Activated CD8-positive, alpha-beta T cell treated with anti-CD3 and anti-CD28 coated beads for 36 hours (primary cell): ENCODE measurements around the gene FBXO28. TPM values are rescaled to one million over a fixed set of nuclear protein-coding genes. Genes with fewer than 3 reads are reported as not detected.

Experiments used
- ATAC-seq: fragments of 200-7000 bp; cut with Tn5 transposase; one replicate; pipeline ENCODE4 v1.10.0; 2021; ENCODE audit warnings: mild to moderate bottlenecking, moderate library complexity
- CTCF ChIA-PET: fragments of 350-600 bp; sonication (Branson Sonifier 250); formaldehyde crosslinking; loops from one replicate; lab custom pipeline; 2021; ENCODE audit warnings: antibody characterized with exemption; lab: Charles Lee
- POLR2A ChIA-PET: fragments of 350-600 bp; sonication (Branson Sonifier 250); formaldehyde crosslinking; loops from one replicate; lab custom pipeline; 2021; ENCODE audit warnings: antibody characterized with exemption; lab: Charles Lee
- DNase-seq: peaks from one replicate; pipeline ENCODE4 v3.0.0-alpha.2; 2020
- H3K27ac Mint-ChIP-seq: one replicate; pipeline ENCODE4 v1.8.0; 2021; ENCODE audit warnings: mild to moderate bottlenecking, mixed read lengths
- H3K27me3 Mint-ChIP-seq: one replicate; pipeline ENCODE4 v1.8.0; 2021; ENCODE audit warnings: mixed read lengths
- H3K36me3 Mint-ChIP-seq: one replicate; pipeline ENCODE4 v1.8.0; 2021; ENCODE audit warnings: low read depth, mixed read lengths
- H3K4me1 Mint-ChIP-seq: one replicate; pipeline ENCODE4 v1.8.0; 2021; ENCODE audit warnings: low read depth, mixed read lengths
- H3K4me3 Mint-ChIP-seq: one replicate; pipeline ENCODE4 v1.8.0; 2021; ENCODE audit warnings: mild to moderate bottlenecking, moderate library complexity, mixed read lengths
- H3K9me3 Mint-ChIP-seq: one replicate; pipeline ENCODE4 v1.8.0; 2021; ENCODE audit warnings: mixed read lengths
- CTCF ChIP-seq: fragments of 200-600 bp; IDR thresholded peaks from one replicate; pipeline ENCODE4 v1.8.0; 2022; ENCODE audit warnings: antibody characterized with exemption, mild to moderate bottlenecking
- intact Hi-C: fragments of 100-400 bp; cut with micrococcal nuclease; formaldehyde crosslinking; loops from one replicate; pipeline ENCODE4 v1.10.0; 2022
- total RNA-seq, 2 experiments: library from RNA; stranded (reverse); gene quantifications; one replicate each; pipeline ENCODE4 v1.2.3, GENCODE V29; 2021

The FBXO28 gene
- total RNA-seq, 2 experiments from 2014 or later = 21.5 to 21.7 TPM

GRCh38 chr1:224159541-224159940, 45.6 kb downstream of the FBXO28 start:
- no peak overlapping the region for H3K4me3 Mint-ChIP-seq
- H3K9me3 Mint-ChIP-seq = no peaks in the 10 kb centered on the region
- intact Hi-C loops = no loop called here
- ATAC-seq (no peak), DNase-seq (no peak)
- POLR2A ChIA-PET = interaction anchor here (1.2 kb wide), 1 partner anchor 22 kb away, joined by 5 read pairs; no protein-coding TSS in a partner anchor
- no peaks in the 10 kb centered on the region for H3K4me1 Mint-ChIP-seq
- CTCF ChIA-PET = interaction anchor here (0.8 to 1.7 kb wide), 5 partner anchors 9 to 174 kb away, joined by 3 to 5 read pairs (median 3); no protein-coding TSS in a partner anchor
- no peak overlapping the region for H3K27ac Mint-ChIP-seq
- peaks cover 26% of the 10 kb centered on the region for H3K36me3 Mint-ChIP-seq
- no peak for TF ChIP-seq CTCF
- H3K27me3 Mint-ChIP-seq = no peaks in the 10 kb centered on the region

- Mint-ChIP-seq H3K4me3 (no peak overlapping the region), H3K36me3 (peaks cover 26% of the 10 kb centered on the region), H3K4me1 (no peaks in the 10 kb centered on the region), H3K27me3 (no peaks in the 10 kb centered on the region), H3K27ac (no peak overlapping the region), H3K9me3 (no peaks in the 10 kb centered on the region)
- ChIA-PET CTCF (interaction anchor here (1.6 kb wide), 1 partner anchor 9 kb away, joined by 3 read pairs; no protein-coding TSS in a partner anchor), POLR2A (no interaction called here)
- DNase-seq = no peak
- intact Hi-C loops = no loop called here
- TF ChIP-seq CTCF = no peak
- ATAC-seq = no peak
Observed at GRCh38 chr1:224160171-224160682, 46.3 kb downstream of the FBXO28 start.

- no peaks in the 10 kb centered on the region for H3K4me1 Mint-ChIP-seq
- intact Hi-C loops = no loop called here
- POLR2A ChIA-PET = interaction anchor here (0.7 kb wide), 1 partner anchor 19 kb away, joined by 3 read pairs; no protein-coding TSS in a partner anchor
- no peaks in the 10 kb centered on the region for H3K27me3 Mint-ChIP-seq
- no peak overlapping the region for H3K4me3 Mint-ChIP-seq
- peaks cover 14% of the 10 kb centered on the region for H3K36me3 Mint-ChIP-seq
- ATAC-seq (no peak), DNase-seq (no peak)
- H3K9me3 Mint-ChIP-seq = no peaks in the 10 kb centered on the region
- CTCF ChIA-PET = interaction anchor here (1.2 to 2.1 kb wide), 2 partner anchors 10 to 171 kb away, joined by 3 to 5 read pairs; no protein-coding TSS in a partner anchor
- TF ChIP-seq CTCF = no peak
- no peak overlapping the region for H3K27ac Mint-ChIP-seq
Observed at GRCh38 chr1:224162768-224163167, 48.9 kb downstream of the FBXO28 start.

GRCh38 chr1:224163311-224163710, 49.4 kb downstream of the FBXO28 start:
- no peak for TF ChIP-seq CTCF
- no peak for ATAC-seq
- Mint-ChIP-seq H3K36me3 (peaks cover 12% of the 10 kb centered on the region), H3K27ac (no peak overlapping the region), H3K4me3 (no peak overlapping the region), H3K27me3 (no peaks in the 10 kb centered on the region), H3K9me3 (no peaks in the 10 kb centered on the region), H3K4me1 (no peaks in the 10 kb centered on the region)
- ChIA-PET POLR2A (interaction anchor here (0.7 kb wide), 1 partner anchor 19 kb away, joined by 3 read pairs; no protein-coding TSS in a partner anchor), CTCF (interaction anchor here (2.1 kb wide), 1 partner anchor 170 kb away, joined by 5 read pairs; no protein-coding TSS in a partner anchor)
- DNase-seq = no peak
- intact Hi-C loops = no loop called here

GRCh38 chr1:224168859-224169380, 55.0 kb downstream of the FBXO28 start:
- H3K36me3 Mint-ChIP-seq = peaks cover 6% of the 10 kb centered on the region
- ChIA-PET CTCF (interaction anchor here (0.9 to 5.2 kb wide), 9 partner anchors 9 to 419 kb away, joined by 3 to 22 read pairs (median 4); partner anchors contain the start of gene DEGS1), POLR2A (interaction anchor here (0.7 to 3.0 kb wide), 5 partner anchors 10 to 330 kb away, joined by 3 to 39 read pairs (median 3); partner anchors contain the start of gene DEGS1)
- TF ChIP-seq CTCF = no peak
- intact Hi-C loops = no loop called here
- DNase-seq = peak; percentile 38
- peak overlapping the region; percentile 70 for H3K27ac Mint-ChIP-seq
- peak overlapping the region; percentile 43 for H3K4me3 Mint-ChIP-seq
- peaks cover 6% of the 10 kb centered on the region for H3K9me3 Mint-ChIP-seq
- peaks cover 33% of the 10 kb centered on the region for H3K4me1 Mint-ChIP-seq
- H3K27me3 Mint-ChIP-seq = no peaks in the 10 kb centered on the region
- peak; percentile 88 for ATAC-seq
